Thoracic aorta (tissue), 2 donors: ENCODE data around the gene SEMA3D. TPM values are rescaled to one million over a fixed set of nuclear protein-coding genes. Genes with fewer than 3 reads are reported as not detected.

Experiments
- ATAC-seq: fragments of 150-250 bp; one replicate; pipeline ENCODE4 v1.8.0; 2017; ENCODE audit warnings: low read depth; ENCODE audit not compliant: insufficient number of reproducible peaks, low FRiP score
- DNase-seq: peaks from one replicate; pipeline ENCODE4 v3.0.0-alpha.2; 2020; ENCODE audit warnings: low spot score
- H3K27ac ChIP-seq, 2 donors: fragments of 200-600 bp; sonication (generic); 1 replicate in 1 of 2; 2 replicates in 1 of 2; pipeline ENCODE4 v1.5.1; 2016; ENCODE audit warnings: mild to moderate bottlenecking in 2 of 2, moderate library complexity in 2 of 2
- H3K27me3 ChIP-seq: fragments of 200-600 bp; sonication (generic); replicated peaks from 2 replicates; pipeline ENCODE4 v1.6.0; 2016; ENCODE audit warnings: mild to moderate bottlenecking; ENCODE audit not compliant: insufficient read depth
- H3K36me3 ChIP-seq: fragments of 200-600 bp; sonication (generic); one replicate; pipeline ENCODE4 v1.5.1; 2016
- H3K4me1 ChIP-seq, 2 donors: fragments of 200-600 bp; sonication (generic); 1 replicate in 1 of 2; 2 replicates in 1 of 2; pipeline versions ENCODE4 v1.5.1 to v1.6.0; 2016; ENCODE audit warnings: low read depth in 2 of 2, mild to moderate bottlenecking in 1 of 2; ENCODE audit not compliant: control insufficient read depth in 1 of 2
- H3K4me3 ChIP-seq: fragments of 200-600 bp; sonication (generic); 2 replicates; pipeline ENCODE4 v1.5.1; 2016; ENCODE audit warnings: mild to moderate bottlenecking
- H3K9me3 ChIP-seq: fragments of 200-600 bp; sonication (generic); 2 replicates; pipeline ENCODE4 v1.5.1; 2016
- total RNA-seq, 2 donors: library from RNA; depleted of rRNA; stranded (reverse); fragments of >200 nt; gene quantifications; one replicate each; pipeline versions ENCODE4 v1.1.0 to v1.2.3, GENCODE V29; 2016
- TF ChIP-seq, protein P1 (sequence below): fragments of 200-600 bp; sonication (generic); IDR thresholded peaks from one replicate; pipeline ENCODE4 v1.5.1; 2019; ENCODE audit warnings: antibody characterized with exemption

The SEMA3D gene
- total RNA-seq, 2 donors from 2014 or later = 18.5 to 22.8 TPM

DNA sequence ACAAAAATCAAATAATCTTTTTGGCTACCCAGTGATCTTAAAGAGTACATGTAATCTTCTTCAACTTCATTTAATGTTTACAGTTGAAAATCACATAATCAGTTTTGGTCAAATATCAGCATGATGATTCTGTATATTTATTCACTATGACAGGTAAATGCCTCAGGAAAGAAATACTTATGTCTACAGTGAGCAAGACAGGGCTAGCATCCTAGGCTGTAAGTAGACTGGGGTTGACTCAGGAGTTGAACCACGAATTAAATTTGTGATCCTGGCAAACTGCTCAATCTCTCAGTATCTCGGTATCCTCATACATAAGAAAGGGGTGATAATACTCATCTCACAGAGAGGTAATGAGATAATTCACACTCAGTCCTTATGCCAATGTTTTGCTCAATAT lies 71.8 kb downstream of the SEMA3D start:
- no peaks in the 10 kb centered on the region for H3K9me3 ChIP-seq
- H3K27ac ChIP-seq = no peak overlapping the region
- TF ChIP-seq, protein P1, sequence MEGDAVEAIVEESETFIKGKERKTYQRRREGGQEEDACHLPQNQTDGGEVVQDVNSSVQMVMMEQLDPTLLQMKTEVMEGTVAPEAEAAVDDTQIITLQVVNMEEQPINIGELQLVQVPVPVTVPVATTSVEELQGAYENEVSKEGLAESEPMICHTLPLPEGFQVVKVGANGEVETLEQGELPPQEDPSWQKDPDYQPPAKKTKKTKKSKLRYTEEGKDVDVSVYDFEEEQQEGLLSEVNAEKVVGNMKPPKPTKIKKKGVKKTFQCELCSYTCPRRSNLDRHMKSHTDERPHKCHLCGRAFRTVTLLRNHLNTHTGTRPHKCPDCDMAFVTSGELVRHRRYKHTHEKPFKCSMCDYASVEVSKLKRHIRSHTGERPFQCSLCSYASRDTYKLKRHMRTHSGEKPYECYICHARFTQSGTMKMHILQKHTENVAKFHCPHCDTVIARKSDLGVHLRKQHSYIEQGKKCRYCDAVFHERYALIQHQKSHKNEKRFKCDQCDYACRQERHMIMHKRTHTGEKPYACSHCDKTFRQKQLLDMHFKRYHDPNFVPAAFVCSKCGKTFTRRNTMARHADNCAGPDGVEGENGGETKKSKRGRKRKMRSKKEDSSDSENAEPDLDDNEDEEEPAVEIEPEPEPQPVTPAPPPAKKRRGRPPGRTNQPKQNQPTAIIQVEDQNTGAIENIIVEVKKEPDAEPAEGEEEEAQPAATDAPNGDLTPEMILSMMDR = no peak
- H3K4me1 ChIP-seq = peaks cover 5 to 10% of the 10 kb centered on the region in 2 donors
- H3K36me3 ChIP-seq = no peaks in the 10 kb centered on the region
- no peak for ATAC-seq
- H3K27me3 ChIP-seq = no peaks in the 10 kb centered on the region
- no peak overlapping the region for H3K4me3 ChIP-seq
- DNase-seq = no peak

DNA sequence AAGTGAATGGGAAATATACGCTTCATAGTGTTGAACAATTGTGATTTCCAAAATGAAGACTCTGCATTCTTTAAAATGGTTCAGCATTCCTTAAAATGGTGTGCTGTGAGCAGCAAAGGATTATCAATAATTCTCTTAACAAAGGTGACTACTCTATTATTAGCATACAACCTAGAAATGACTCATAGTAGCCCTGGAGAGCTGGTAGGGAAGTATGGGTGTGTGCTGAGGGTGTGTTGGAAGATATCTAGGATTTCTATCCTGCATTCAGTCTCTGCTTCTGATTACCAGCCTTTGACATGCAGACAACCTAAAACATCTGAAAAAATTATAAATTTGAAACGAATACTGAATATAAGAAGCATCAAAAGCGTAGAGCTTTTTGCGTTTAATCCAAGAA lies 72.5 kb downstream of the SEMA3D start:
- Histone ChIP-seq H3K4me3 (no peak overlapping the region), H3K4me1 (peaks cover 5 to 10% of the 10 kb centered on the region in 2 donors), H3K27ac (no peak overlapping the region)

DNA sequence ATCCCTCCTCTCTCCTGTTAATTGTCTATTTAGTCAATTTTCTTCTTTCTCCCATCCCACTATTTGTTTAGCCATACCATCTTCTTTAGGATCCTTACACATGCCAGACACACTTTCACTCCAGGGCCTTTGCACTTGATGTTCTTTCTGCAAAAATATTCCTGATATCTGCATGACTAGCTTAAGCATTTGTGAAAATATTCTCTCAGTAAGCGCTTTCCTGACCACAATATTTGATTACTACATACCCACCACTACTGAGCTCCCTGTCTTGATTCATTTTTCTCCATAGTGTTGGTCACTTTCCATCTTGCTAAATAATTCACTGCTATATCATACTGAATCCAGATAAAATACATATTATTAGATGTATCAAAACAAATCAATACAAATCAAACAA lies 75.1 kb downstream of the SEMA3D start:
- no peaks in the 10 kb centered on the region for H3K27me3 ChIP-seq
- H3K36me3 ChIP-seq = no peaks in the 10 kb centered on the region
- H3K4me3 ChIP-seq = no peak overlapping the region
- H3K4me1 ChIP-seq = peaks cover 5 to 10% of the 10 kb centered on the region in 2 donors
- ATAC-seq = no peak
- TF ChIP-seq, protein P1 = no peak
- H3K27ac ChIP-seq = no peak overlapping the region
- no peak for DNase-seq
- H3K9me3 ChIP-seq = no peaks in the 10 kb centered on the region

More for the DNA sequence above, 72.5 kb downstream of the SEMA3D start:
- H3K9me3 ChIP-seq = no peaks in the 10 kb centered on the region
- no peak for DNase-seq
- TF ChIP-seq, protein P1 = no peak
- no peak for ATAC-seq
- H3K36me3 ChIP-seq = no peaks in the 10 kb centered on the region
- no peaks in the 10 kb centered on the region for H3K27me3 ChIP-seq

DNA sequence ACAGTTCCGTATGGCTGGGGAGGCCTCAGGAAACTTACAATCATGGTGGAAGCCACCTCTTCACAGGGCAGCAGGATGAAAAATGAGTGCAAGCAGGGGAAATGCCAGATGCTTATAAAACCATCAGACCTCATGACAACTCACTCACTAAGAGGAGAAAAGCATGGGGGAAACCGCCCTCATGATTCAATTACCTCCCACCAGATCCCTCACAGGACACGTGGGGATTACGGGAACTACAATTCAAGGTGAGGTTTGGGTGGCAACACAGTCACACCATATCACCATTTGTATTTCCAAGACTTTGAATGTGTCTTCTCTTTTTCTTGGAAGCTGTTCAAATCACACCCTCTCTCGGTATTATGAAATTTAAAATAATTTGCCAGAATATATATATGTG lies 80.1 kb downstream of the SEMA3D start:
- H3K4me1 ChIP-seq = peaks cover 13 to 35% of the 10 kb centered on the region in 2 donors
- ATAC-seq = no peak
- no peak overlapping the region for H3K27ac ChIP-seq
- TF ChIP-seq, protein P1 = no peak
- H3K27me3 ChIP-seq = no peaks in the 10 kb centered on the region
- no peaks in the 10 kb centered on the region for H3K9me3 ChIP-seq
- H3K4me3 ChIP-seq = no peak overlapping the region
- no peaks in the 10 kb centered on the region for H3K36me3 ChIP-seq
- DNase-seq = no peak

DNA sequence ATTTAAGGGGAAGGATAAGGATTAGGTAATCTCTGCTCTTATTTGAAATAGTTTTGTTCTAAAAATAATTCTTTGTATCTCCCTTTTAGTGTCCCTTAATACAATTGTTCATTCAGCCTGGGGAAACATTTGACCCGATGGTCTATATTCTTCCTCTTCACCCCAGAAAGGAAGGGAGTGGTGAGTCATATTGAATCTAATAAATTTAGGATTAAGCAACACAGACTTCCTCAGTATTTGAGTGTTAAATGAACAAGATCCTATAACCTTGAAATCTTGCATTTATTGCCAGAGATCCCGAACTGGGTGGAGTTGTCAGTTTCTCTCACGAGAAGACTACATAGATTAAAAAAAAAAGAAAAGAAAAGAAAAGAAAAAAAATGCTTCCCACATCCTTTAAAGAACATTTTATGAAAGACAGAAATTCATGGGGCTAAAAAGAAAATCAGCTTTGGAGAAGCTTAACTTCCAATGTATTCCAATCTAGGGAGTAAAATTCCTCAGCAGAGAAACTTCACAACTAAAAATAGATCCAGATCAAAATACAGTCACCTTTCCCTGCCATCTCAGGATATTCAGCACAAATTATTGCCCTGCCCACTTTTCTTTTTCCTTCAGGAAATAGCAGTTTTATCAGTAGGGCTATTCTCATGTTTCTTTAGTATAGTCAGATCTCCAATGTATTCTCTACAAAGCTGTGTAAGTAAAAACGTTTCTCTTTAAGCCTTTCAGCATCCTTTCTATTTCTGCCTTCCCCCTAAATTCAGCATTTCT lies 82.2 kb downstream of the SEMA3D start:
- no peaks in the 10 kb centered on the region for H3K27me3 ChIP-seq
- H3K4me3 ChIP-seq = no peak overlapping the region
- no peak for ATAC-seq
- no peak overlapping the region for H3K27ac ChIP-seq
- no peaks in the 10 kb centered on the region for H3K36me3 ChIP-seq
- peaks cover 13 to 35% of the 10 kb centered on the region in 2 donors for H3K4me1 ChIP-seq
- no peak for DNase-seq
- TF ChIP-seq, protein P1 = no peak
- H3K9me3 ChIP-seq = no peaks in the 10 kb centered on the region
